ENCODE measurements around the gene COQ4.

Gene COQ4

DNA sequence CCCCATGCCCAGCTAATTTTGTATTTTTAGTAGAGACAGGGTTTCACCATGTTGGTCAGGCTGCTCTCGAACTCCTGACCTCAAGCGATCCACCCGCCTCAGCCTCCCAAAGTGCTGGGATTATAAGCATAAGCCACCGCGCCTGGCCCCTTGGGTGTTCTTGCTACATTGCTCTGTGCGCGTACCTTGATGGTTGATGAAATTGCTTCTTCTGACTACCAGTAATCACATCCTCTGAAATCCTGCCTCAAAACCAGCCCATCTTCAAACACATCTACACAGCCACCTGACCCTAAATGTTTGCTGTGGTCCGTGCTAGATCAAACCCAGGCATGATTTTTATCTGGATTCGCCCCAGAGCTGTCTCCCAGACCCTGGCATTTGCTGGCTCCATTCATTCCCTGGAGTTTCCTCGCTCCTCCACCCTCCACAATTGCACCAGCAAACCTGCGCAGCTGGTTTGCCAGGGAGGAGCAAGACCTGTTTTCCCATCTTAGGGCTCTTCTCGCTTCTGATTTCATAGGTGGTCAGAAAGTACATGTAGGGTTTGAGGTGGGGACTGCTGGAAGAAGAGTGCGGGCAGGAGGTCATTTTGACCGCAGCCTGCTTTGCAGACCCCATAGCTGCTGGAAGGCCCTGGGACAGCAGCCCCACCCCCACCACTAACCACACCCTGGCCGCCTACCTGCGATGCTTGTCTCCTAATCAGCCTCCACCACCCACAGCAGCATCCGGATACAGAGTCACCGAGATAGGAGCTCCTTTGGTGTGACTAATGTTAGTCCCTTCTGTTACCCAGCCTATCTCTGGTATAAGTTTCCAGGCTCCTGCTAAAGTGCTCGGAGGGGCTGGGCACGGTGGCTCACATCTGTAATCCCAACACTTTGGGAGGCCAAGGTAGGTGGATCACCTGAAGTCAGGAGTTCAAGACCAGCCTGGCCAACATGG lies 23.8 kb upstream of the COQ4 start:
- CTCF ChIA-PET, result interaction anchor here (1.5 to 7.2 kb wide), 5 partner anchors 12 to 121 kb away, joined by 3 to 79 read pairs (median 36); partner anchors contain the start of gene CERCAM
- POLR2A ChIA-PET, result interaction anchor here (0.7 kb wide), 2 partner anchors 43 to 192 kb away, joined by 3 read pairs; no protein-coding TSS in a partner anchor
- TF ChIP-seq, protein P1, sequence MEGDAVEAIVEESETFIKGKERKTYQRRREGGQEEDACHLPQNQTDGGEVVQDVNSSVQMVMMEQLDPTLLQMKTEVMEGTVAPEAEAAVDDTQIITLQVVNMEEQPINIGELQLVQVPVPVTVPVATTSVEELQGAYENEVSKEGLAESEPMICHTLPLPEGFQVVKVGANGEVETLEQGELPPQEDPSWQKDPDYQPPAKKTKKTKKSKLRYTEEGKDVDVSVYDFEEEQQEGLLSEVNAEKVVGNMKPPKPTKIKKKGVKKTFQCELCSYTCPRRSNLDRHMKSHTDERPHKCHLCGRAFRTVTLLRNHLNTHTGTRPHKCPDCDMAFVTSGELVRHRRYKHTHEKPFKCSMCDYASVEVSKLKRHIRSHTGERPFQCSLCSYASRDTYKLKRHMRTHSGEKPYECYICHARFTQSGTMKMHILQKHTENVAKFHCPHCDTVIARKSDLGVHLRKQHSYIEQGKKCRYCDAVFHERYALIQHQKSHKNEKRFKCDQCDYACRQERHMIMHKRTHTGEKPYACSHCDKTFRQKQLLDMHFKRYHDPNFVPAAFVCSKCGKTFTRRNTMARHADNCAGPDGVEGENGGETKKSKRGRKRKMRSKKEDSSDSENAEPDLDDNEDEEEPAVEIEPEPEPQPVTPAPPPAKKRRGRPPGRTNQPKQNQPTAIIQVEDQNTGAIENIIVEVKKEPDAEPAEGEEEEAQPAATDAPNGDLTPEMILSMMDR (IDR thresholded peaks at IDR 0.05; ENCODE audit: insufficient read depth, low read length, missing control alignments), result no peak
- DNase-seq (ENCODE audit: low read depth, low spot score), result no peak
- no peak overlapping the region for H3K4me3 ChIP-seq (ENCODE audit: low read depth, low read length)

DNA sequence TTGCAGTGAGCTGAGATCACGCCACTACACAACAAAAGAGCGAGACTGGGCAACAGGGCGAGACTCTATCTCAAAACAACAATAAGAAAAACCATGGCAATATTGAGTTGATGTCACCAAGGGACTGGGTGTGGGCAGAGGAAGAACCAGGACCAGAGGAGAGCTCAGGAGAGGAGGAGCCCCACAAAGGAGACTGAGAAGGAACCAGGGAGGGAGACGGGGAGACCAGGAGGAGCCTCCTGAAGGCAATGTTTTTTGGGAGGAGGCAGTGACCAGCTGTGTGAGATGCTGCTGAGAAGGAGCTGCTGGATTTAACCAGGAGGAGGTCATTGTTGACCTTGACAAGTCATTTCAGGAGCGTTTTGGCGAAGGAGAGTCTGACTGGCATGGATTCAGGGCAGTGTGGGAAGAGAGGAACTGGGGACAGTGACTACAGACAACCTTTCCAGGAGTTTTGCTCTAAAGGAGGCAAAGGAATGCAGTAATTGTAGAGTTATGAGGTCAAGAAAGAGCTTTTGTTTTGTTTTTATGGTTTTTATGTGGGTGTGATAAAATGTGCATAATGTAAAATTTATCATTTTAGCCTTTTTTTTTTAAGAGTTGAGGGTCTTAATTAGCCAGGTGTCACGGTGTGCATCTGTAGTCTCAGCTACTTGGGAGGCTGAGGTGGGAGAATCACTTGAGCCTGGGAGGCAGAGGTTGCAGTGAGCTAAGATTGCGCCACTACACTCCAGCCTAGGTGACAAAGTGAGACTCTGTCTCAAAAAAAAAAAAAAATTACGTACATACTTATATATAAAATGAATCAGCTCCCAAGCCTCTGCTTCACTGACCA lies 18.3 kb upstream of the COQ4 start:
- POLR2A ChIA-PET, result no interaction called here
- CTCF ChIA-PET, result interaction anchor here (1.0 to 9.1 kb wide), 8 partner anchors 10 to 115 kb away, joined by 3 to 100 read pairs (median 6); partner anchors contain the start of gene CERCAM
- no peak overlapping the region for H3K4me3 ChIP-seq (ENCODE audit: low read depth, low read length)
- TF ChIP-seq, protein P1 (IDR thresholded peaks at IDR 0.05; ENCODE audit: insufficient read depth, low read length, missing control alignments), result no peak
- no peak for DNase-seq (ENCODE audit: low read depth, low spot score)

DNA sequence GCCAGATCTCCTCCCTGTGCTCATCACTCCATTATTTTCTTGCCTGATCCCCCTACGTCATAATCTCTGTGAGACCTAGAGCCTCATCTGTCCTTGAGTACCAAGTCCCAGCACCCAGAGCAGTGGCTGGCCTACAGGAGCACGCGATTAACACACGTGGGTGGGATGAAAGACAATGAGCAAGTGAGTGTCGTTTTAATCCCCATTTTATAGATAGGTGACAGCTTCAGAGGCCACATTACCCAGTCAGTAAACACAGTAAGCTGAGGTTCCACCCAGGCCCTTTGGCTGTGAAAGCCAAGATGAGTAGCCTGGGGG lies 17.7 kb upstream of the COQ4 start:
- ChIA-PET POLR2A (no interaction called here), CTCF (interaction anchor here (1.0 to 9.1 kb wide), 6 partner anchors 10 to 115 kb away, joined by 3 to 100 read pairs (median 5); partner anchors contain the start of gene CERCAM)
- no peak for DNase-seq (ENCODE audit: low read depth, low spot score)
- TF ChIP-seq, protein P1 (IDR thresholded peaks at IDR 0.05; ENCODE audit: insufficient read depth, low read length, missing control alignments), result no peak
- H3K4me3 ChIP-seq (ENCODE audit: low read depth, low read length), result no peak overlapping the region

DNA sequence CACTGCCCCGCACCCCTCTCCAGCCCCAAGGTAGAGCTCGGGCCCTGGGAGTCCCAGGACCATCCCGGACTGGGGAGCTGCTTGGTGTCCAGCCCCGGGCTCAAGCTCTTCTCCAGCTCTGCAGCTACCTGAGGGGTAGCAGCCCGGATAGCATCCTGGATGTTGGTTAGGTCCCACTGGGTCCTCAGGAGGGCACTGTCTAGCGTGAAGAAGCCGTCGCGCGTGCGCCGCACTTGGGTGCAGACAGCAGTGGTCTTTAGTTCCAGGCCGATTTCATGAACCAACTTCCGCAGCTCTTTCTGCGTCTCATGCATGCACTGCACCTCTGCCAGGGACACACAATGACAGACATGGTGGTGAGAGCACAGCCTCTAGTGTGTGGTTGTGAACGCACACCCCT lies 13.1 kb upstream of the COQ4 start:
- no peak for DNase-seq (ENCODE audit: low read depth, low spot score)
- H3K4me3 ChIP-seq (ENCODE audit: low read depth, low read length), result no peak overlapping the region
- ChIA-PET CTCF (interaction anchor here (1.5 to 9.1 kb wide), 3 partner anchors 15 to 53 kb away, joined by 7 to 100 read pairs (median 9); no protein-coding TSS in a partner anchor), POLR2A (no interaction called here)
- TF ChIP-seq, protein P1 (IDR thresholded peaks at IDR 0.05; ENCODE audit: insufficient read depth, low read length, missing control alignments), result no peak

DNA sequence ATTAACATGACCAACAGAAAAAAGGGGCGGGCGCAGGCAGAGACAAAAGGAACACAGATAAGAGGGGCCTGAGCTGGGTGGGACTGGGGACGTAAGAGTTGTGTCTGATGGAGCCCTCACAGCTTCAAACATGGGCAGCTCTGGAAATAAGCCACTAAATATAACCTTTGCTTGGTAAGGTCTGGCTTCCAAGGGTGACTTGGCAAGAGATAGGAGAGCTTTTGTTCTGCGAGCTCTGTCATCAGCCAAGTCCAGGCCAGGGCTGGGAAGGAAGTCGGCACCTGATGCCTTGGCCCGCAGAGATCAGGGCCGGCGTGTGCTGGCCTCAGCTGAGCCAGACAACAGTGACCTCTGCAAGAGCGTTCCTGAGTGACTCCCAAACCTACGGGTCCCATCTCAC lies 12.2 kb upstream of the COQ4 start:
- ChIA-PET POLR2A (no interaction called here), CTCF (interaction anchor here (1.5 to 9.1 kb wide), 3 partner anchors 16 to 52 kb away, joined by 7 to 100 read pairs (median 9); no protein-coding TSS in a partner anchor)
- no peak overlapping the region for H3K4me3 ChIP-seq (ENCODE audit: low read depth, low read length)
- TF ChIP-seq, protein P1 (IDR thresholded peaks at IDR 0.05; ENCODE audit: insufficient read depth, low read length, missing control alignments), result no peak
- DNase-seq (ENCODE audit: low read depth, low spot score), result no peak
